ENCODE measurements around the gene FGF18. TPM values are rescaled to one million over a fixed set of nuclear protein-coding genes. Genes with fewer than 3 reads are reported as not detected.

Gene FGF18
- total and polyA plus RNA-seq, 3 donors from 2014 or later: 0.68 to 1.6 (median 0.79) TPM

DNA sequence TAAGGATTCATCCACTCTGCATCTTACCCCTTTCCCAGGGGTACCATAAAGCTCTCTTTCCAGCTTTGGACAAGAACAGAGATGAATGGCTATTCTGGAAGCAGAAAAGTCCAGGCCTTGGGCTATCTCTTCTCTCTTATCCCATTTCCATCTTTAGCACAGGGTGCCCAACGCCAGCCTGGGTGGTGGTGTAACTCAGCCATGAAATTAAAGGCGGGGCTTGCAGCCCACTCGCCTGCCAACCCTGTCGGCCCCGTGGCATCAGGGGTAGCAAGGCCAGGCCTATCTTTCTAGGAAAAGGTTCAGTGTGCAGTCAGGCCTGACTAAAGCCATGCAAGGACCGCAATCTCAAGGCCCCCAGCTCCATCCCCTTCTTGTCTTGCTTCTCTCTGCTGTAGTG, 78.7 kb downstream of the FGF18 start:
- no peaks in the 10 kb centered on the region for H3K36me3 ChIP-seq (ENCODE audit: low read depth, missing control alignments)
- no peak for TF ChIP-seq POLR2A (IDR thresholded peaks at IDR 0.05)
- TF ChIP-seq, protein P1, sequence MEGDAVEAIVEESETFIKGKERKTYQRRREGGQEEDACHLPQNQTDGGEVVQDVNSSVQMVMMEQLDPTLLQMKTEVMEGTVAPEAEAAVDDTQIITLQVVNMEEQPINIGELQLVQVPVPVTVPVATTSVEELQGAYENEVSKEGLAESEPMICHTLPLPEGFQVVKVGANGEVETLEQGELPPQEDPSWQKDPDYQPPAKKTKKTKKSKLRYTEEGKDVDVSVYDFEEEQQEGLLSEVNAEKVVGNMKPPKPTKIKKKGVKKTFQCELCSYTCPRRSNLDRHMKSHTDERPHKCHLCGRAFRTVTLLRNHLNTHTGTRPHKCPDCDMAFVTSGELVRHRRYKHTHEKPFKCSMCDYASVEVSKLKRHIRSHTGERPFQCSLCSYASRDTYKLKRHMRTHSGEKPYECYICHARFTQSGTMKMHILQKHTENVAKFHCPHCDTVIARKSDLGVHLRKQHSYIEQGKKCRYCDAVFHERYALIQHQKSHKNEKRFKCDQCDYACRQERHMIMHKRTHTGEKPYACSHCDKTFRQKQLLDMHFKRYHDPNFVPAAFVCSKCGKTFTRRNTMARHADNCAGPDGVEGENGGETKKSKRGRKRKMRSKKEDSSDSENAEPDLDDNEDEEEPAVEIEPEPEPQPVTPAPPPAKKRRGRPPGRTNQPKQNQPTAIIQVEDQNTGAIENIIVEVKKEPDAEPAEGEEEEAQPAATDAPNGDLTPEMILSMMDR (IDR thresholded peaks at IDR 0.05): no peak
- WGBS, 2 donors: 92 to 100% methylated on average over 5 to 6 of the region's 6 CpGs
- no peak overlapping the region for H3K4me3 ChIP-seq
- H3K27me3 ChIP-seq: no peaks in the 10 kb centered on the region
- intact Hi-C loops (cut with DNase I; ENCODE audit: low total_unique reads): loop anchor here (10.0 kb wide), 1 partner anchor 77 kb away; no protein-coding TSS in a partner anchor
- DNase-seq: no peak
- H3K9me3 ChIP-seq: no peaks in the 10 kb centered on the region
- H3K4me1 ChIP-seq: peaks cover 17% of the 10 kb centered on the region
- H3K27ac ChIP-seq: no peak overlapping the region

DNA sequence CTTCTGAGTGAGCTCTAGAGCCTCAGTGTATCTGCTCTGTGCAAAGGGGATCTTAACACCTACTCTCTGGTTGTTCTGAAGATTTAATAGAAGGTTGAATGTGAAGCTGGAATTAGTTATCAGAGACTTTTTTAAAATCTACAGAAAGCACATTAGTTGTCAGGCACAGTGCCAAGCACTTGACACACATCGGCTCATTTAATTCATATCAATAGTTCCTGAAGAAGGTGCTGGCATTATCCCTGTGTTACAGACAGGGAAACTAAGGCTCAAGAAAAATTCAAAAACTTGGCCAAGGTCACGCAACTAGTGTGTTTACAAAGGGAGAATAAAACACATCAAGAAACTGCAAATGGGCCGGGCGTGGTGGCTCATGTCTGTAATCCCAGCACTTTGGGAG, 80.2 kb downstream of the FGF18 start:
- 98% methylated on average over 4 of the region's 4 CpGs for WGBS, 2 donors
- Histone ChIP-seq H3K27me3 (no peaks in the 10 kb centered on the region), H3K4me1 (peaks cover 12% of the 10 kb centered on the region), H3K4me3 (no peak overlapping the region), H3K27ac (no peak overlapping the region), H3K36me3 (ENCODE audit: low read depth, missing control alignments) (no peaks in the 10 kb centered on the region), H3K9me3 (no peaks in the 10 kb centered on the region)
- TF ChIP-seq, protein P1 (IDR thresholded peaks at IDR 0.05): no peak
- TF ChIP-seq POLR2A (IDR thresholded peaks at IDR 0.05): no peak
- no peak for DNase-seq
- intact Hi-C loops (cut with DNase I; ENCODE audit: low total_unique reads): loop anchor here (10.0 kb wide), 1 partner anchor 75 kb away; no protein-coding TSS in a partner anchor

DNA sequence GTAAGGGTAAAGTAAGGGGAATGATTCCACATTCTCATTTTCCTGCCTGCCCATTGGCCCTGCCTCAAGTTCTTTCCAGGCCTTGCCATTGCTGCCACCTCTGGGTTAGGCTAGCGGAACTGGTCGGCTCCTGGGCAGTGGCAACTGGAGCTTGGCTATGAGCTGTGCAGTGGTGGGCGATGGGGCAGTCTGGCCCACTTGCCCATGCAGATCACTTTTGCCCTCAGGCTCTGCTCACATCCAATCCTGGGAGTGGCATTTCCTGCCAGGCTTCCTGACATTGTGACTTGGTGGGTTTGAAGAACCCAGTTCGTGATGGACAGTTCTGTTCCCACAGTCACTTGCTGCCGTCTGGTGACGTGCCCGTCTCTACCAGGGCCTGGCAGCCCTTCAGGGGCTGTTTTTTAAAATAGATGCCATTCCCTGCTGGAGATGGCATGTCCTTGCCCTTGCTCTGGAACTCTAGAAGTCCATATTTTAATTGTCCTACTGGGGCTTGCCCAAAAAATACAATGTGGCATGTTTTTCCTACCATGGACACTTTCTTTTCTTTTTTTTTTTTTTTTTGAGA, 86.1 kb downstream of the FGF18 start:
- DNase-seq: no peak
- 84 to 95% methylated on average over 6 to 7 of the region's 7 CpGs for WGBS, 2 donors
- no peak overlapping the region for H3K4me3 ChIP-seq
- H3K27ac ChIP-seq: no peak overlapping the region
- no peaks in the 10 kb centered on the region for H3K4me1 ChIP-seq
- no peaks in the 10 kb centered on the region for H3K9me3 ChIP-seq
- no peaks in the 10 kb centered on the region for H3K27me3 ChIP-seq
- TF ChIP-seq, protein P1 (IDR thresholded peaks at IDR 0.05): no peak
- no peak for TF ChIP-seq POLR2A (IDR thresholded peaks at IDR 0.05)
- intact Hi-C loops (cut with DNase I; ENCODE audit: low total_unique reads): no loop called here
- no peaks in the 10 kb centered on the region for H3K36me3 ChIP-seq (ENCODE audit: low read depth, missing control alignments)

DNA sequence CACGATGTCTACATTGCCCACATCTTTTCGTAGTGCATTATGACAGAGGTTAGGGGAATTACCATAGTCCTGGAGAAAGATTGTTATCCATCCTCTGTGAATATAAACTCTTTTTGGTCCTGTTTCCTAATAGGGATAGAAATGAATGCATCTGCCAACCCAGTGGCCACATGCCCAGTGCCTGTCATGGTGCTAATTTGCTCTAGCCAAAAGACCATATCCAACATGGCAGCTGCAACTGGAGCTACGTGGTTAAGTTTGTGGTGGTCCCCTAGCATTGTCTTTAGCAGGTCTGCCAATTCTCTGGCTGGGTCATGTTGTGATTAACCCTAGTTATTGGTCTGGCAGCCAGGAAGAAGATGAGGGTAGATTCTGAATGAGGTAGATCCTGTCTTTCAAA, 87.5 kb downstream of the FGF18 start:
- H3K27me3 ChIP-seq: no peaks in the 10 kb centered on the region
- 91 to 98% methylated on average over 3 of the region's 3 CpGs for WGBS, 2 donors
- no peaks in the 10 kb centered on the region for H3K9me3 ChIP-seq
- H3K36me3 ChIP-seq (ENCODE audit: low read depth, missing control alignments): no peaks in the 10 kb centered on the region
- DNase-seq: no peak
- H3K4me3 ChIP-seq: no peak overlapping the region
- intact Hi-C loops (cut with DNase I; ENCODE audit: low total_unique reads): no loop called here
- H3K27ac ChIP-seq: no peak overlapping the region
- H3K4me1 ChIP-seq: no peaks in the 10 kb centered on the region
- no peak for TF ChIP-seq POLR2A (IDR thresholded peaks at IDR 0.05)
- TF ChIP-seq, protein P1 (IDR thresholded peaks at IDR 0.05): no peak

Small RNAs within 50 kb of the gene (microRNA-seq; reads per million reads assigned to microRNA genes)
- gene MIR3912 (ENCODE audit: borderline number of aligned reads in 2 of 2, borderline replicate concordance in 1 of 2): 1.4 to 2.1 reads per million in 2 donors

Small RNAs within 50 kb of the gene (small RNA-seq; reads per million reads assigned to genes)
- 0 to 0.37 reads per million in 2 donors for gene MIR3912

Other genes with a start within 250 kb of the FGF18 start
- not detected for gene TLX3, start 110.4 kb upstream of the FGF18 start, total RNA-seq
- gene TLX3, start 110.4 kb upstream of the FGF18 start, polyA plus RNA-seq (ENCODE audit: insufficient read depth, low read depth, low replicate concordance): 0.21 TPM
- gene NPM1, start 31.8 kb upstream of the FGF18 start, total RNA-seq: 100 to 1,000 TPM; 398 to 430 TPM
- 835 TPM for gene NPM1, start 31.8 kb upstream of the FGF18 start, polyA plus RNA-seq (ENCODE audit: insufficient read depth, low read depth, low replicate concordance)